Tibial nerve (tissue), 3 donors: ENCODE results near the gene MAP1LC3B2.

Experiments
- CTCF ChIP-seq, 5 experiments: fragments of 200-600 bp in 3 of 5; fragments of 450-650 bp in 2 of 5; sonication (generic) in 3 of 5; IDR thresholded peaks; one replicate each; pipeline ENCODE4 v1.5.1; 2016 to 2019; ENCODE audit warnings: antibody characterized with exemption in 5 of 5, mild to moderate bottlenecking in 3 of 5, moderate library complexity in 2 of 5
- POLR2A ChIP-seq, 2 donors: fragments of 450-650 bp; IDR thresholded peaks; one replicate each; pipeline ENCODE4 v1.6.1; 2017; ENCODE audit warnings: antibody characterized with exemption in 2 of 2, mild to moderate bottlenecking in 2 of 2, moderate library complexity in 2 of 2

- TF ChIP-seq CTCF (IDR thresholded peaks at IDR 0.05) (no peak), POLR2A (IDR thresholded peaks at IDR 0.05) (no peak)
Measured at GRCh38 chr12:116607039-116607438, 47.9 kb downstream of the MAP1LC3B2 start.
